ENCODE data around the gene KIF26B.

KIF26B gene

DNA sequence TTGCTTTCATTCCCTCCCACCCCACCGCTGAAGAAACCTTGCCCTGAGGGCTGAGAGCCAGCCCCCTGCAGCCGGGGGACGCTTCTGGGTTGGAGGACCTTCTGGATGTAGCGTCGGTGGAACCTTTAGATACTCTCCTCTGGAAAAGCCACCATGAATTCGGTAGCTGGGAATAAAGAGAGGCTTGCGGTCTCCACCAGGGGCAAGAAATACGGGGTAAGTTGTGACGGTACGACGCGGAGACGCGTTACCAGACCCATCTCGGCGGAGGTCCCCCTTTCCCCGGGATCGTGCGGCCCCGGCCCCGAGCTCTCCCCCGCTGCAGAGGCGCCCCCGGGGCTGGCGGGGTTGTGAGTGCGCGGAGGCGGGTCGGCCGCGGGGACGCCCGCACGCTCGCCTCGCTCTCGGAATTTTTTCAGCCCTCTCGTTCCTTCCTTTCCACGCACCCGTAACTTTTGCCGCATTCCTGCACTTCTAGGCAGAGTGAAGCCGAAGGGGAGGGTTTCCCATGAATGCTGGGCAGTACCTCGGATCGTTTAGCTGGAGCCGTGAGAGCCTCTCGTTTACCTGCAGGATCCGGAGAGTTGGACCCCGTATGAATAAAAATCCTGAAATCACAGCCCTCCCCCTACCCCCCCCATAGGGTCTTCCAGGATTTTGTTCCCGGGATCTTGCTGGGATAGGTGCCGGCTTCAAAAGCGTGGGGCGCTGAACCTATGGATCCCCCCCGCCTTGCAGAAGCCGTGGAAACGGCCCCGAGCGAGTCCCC lies 671 bp downstream of the KIF26B start:
- H3K4me3 Mint-ChIP-seq: peak overlapping the region; percentile 73
- peaks cover 6% of the 10 kb centered on the region for H3K9me3 Mint-ChIP-seq
- H3K27ac Mint-ChIP-seq: no peak overlapping the region
- ATAC-seq (no peak), DNase-seq (ENCODE audit: low spot score in 2 of 2) (peak in 1 of 2 donors; percentile 51)
- H3K4me1 Mint-ChIP-seq: peaks cover 24% of the 10 kb centered on the region
- peaks cover 9% of the 10 kb centered on the region for H3K36me3 Mint-ChIP-seq

DNA sequence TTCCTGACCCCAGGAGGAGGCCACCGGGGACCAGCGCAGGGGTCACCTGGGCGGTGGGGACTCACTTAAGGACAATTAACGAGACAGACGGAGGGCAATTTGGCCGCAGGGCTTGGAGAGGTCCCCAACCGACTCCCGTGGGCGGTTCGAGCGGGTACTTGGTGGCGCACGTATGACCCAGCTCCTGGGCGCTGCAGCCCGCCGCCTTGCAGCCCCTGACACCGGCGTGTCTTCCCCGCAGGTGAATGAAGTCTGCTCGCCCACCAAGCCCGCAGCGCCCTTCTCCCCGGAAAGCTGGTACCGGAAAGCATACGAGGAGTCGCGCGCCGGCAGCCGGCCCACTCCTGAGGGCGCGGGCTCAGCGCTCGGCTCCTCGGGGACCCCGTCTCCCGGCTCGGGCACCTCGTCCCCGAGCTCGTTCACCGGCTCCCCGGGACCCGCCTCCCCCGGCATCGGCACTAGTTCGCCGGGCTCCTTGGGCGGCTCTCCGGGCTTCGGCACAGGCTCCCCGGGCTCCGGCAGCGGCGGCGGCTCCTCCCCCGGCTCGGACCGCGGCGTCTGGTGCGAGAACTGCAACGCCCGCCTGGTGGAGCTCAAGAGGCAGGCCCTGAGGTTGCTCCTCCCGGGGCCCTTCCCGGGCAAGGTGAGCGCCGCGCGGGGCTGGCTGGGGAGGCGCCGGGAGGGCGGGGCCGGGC lies 1.4 kb downstream of the KIF26B start:
- Mint-ChIP-seq H3K4me3 (peak overlapping the region; percentile 73), H3K27ac (no peak overlapping the region), H3K36me3 (peaks cover 9% of the 10 kb centered on the region), H3K4me1 (peaks cover 24% of the 10 kb centered on the region), H3K9me3 (peaks cover 6% of the 10 kb centered on the region)
- peak; percentile 62 to 86 for DNase-seq (ENCODE audit: low spot score in 2 of 2)
- ATAC-seq: peak; percentile 90

DNA sequence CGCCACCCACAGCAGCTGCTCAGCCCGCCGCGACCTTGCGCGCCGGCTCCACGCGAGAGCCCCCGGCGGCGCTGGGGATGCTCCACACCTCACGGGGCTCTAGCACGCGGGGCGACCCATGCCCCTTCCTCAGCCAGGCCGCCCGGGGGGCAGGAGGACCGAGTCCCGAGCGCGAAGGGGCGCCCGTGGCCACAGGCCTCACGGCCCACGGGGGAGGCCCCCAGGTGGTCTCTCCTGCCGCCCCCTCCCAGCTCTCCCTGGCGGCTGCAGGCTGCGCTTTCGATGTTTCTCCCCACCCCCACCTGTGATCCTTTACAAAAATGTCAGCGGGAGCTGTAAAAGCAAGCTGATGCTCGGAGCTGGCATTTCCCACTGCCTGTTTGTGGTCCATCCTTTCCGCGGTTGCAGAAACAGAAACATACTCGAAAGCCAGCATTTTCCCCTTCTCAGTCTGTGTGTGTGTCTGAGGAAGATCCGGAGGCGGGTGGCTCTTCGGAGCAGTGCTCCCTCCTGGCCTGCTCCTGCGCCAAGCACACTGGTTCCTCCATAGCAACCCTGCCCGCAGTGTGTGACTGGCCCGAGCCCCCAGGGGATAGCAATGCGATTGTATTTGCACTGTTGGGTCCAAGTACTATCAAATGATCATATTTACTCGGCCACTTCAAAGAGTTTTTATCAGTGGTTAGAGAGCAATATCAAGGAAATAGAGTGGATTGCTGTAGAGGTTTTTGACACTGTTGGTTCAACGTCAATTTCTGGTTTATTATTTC lies 2.1 kb downstream of the KIF26B start:
- Mint-ChIP-seq H3K4me3 (peak overlapping the region; percentile 73), H3K9me3 (peaks cover 6% of the 10 kb centered on the region), H3K36me3 (peaks cover 9% of the 10 kb centered on the region), H3K27ac (no peak overlapping the region), H3K4me1 (peaks cover 24% of the 10 kb centered on the region)
- ATAC-seq (no peak), DNase-seq (ENCODE audit: low spot score in 2 of 2) (no peak)

DNA sequence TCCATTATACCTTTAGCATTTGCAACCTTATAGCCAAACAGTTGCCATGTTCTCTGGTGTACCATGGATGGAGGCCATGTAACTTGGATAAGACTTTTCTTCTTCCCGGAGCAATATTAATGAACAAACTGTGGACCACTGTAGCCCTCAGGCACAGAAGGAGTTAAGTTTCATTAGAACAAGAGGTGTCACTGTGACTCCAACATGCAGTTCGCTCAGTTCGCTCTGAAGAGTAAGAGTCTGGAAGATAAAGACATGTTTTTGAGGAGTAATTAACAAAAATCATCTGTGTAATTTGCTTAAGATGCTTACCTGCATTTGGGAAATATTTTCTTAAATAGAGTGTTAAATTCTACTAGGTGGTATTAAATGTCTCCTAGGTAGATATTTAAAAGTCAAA lies 4.1 kb downstream of the KIF26B start:
- no peaks in the 10 kb centered on the region for H3K36me3 Mint-ChIP-seq
- ATAC-seq: no peak
- DNase-seq (ENCODE audit: low spot score in 2 of 2): no peak
- peaks cover 6% of the 10 kb centered on the region for H3K9me3 Mint-ChIP-seq
- H3K4me1 Mint-ChIP-seq: peaks cover 14% of the 10 kb centered on the region
- no peak overlapping the region for H3K4me3 Mint-ChIP-seq
- H3K27ac Mint-ChIP-seq: no peak overlapping the region

DNA sequence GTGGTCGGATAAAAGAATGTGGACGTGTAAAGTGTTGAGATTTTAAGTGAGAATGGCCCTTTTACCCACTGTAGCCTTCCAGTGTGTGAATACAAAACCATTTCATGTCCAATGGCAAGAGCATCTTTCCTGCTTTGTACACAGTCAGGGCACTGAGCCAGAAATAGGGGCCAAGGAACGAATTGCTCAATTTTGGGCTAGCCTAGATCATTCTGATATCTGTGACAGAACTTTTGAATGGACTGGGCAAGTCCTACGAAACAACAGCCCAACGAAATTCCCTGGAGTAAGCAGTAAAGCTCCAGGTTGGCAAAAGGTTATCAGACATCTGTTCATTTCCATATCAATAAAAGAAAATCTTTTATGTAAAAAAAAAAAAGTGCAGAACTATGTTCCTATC lies 5.5 kb downstream of the KIF26B start:
- ATAC-seq: no peak
- DNase-seq (ENCODE audit: low spot score in 2 of 2): no peak
- H3K4me1 Mint-ChIP-seq: peaks cover 6% of the 10 kb centered on the region
- H3K4me3 Mint-ChIP-seq: no peak overlapping the region
- no peak overlapping the region for H3K27ac Mint-ChIP-seq
- peaks cover 6% of the 10 kb centered on the region for H3K9me3 Mint-ChIP-seq
- H3K36me3 Mint-ChIP-seq: no peaks in the 10 kb centered on the region

DNA sequence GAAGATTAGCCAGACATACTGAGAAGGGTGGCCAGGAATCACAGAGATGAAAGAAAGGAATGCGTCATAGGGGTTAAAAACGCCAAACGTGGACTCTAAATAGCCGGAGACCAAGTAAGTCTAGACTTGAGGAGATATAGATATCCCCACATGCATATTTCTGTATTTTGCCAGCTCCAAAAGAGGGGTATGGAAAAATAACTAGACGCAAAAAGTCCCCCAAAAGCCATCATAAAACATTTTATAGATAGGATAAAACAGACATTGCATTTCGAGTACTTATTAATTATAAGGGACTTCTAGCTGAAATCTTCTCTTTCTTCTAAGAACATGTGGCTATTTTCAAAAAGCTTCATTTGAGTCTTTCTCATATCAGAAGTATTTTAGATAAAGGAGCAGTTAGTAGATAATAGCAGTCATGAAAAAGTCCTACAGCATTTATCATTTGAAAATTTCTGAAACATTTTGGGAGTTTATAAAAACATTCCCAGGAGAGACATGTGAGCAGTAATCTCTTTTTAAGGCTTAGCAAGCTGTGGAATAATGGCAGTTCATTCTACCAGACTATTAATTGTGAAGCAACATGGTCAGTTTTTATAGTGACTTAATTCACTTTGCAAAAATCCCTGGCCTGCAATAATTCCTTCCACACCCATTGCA lies 6.1 kb downstream of the KIF26B start:
- ATAC-seq: no peak
- H3K4me3 Mint-ChIP-seq: no peak overlapping the region
- H3K36me3 Mint-ChIP-seq: no peaks in the 10 kb centered on the region
- H3K9me3 Mint-ChIP-seq: peaks cover 6% of the 10 kb centered on the region
- peaks cover 5% of the 10 kb centered on the region for H3K4me1 Mint-ChIP-seq
- no peak for DNase-seq (ENCODE audit: low spot score in 2 of 2)
- no peak overlapping the region for H3K27ac Mint-ChIP-seq

DNA sequence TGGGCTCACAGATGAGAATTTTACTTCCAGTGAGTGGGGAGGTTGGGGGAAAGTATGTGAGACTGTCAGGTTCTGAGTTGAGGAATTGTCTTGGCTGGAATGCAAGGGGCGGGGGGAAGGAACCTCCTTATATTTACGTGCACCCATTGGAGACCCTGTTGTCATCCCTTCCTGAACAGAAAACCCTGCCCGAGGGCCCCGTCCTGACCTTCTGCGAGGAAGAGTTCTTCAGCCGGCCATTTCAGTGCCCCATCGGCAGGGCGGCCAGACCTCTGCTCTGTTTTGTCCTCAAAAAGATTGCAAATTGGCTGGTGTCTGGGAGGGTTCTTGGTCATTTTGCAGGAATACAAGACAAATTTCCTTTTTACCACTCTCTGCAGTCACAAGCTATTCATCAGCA lies 7.1 kb downstream of the KIF26B start:
- H3K4me1 Mint-ChIP-seq: peaks cover 4% of the 10 kb centered on the region
- peaks cover 6% of the 10 kb centered on the region for H3K9me3 Mint-ChIP-seq
- ATAC-seq (no peak), DNase-seq (ENCODE audit: low spot score in 2 of 2) (no peak)
- no peak overlapping the region for H3K4me3 Mint-ChIP-seq
- no peaks in the 10 kb centered on the region for H3K36me3 Mint-ChIP-seq
- H3K27ac Mint-ChIP-seq: no peak overlapping the region

DNA sequence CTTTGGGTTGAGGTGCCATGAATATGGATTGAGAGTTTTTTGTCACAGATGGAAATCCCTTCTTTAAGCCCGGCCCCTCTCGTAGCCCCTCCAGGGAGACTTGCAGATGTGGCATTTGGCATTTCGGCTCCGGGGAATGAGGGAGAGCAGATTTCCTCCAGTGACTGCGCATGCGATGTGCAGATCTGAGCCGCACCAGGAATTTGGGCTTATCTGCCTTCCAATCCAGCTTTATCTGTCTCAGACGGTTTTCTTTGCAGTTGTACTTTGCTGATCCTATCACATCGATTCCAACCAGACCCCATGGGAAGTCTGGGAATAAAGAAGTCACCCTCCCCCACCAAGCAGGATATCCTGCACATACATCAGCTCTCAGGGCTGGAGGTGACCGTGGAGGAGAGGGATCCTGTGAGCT lies 11.7 kb downstream of the KIF26B start:
- Mint-ChIP-seq H3K36me3 (no peaks in the 10 kb centered on the region), H3K4me3 (no peak overlapping the region), H3K27ac (no peak overlapping the region), H3K9me3 (no peaks in the 10 kb centered on the region), H3K4me1 (no peaks in the 10 kb centered on the region)
- no peak for ATAC-seq
- no peak for DNase-seq (ENCODE audit: low spot score in 2 of 2)

DNA sequence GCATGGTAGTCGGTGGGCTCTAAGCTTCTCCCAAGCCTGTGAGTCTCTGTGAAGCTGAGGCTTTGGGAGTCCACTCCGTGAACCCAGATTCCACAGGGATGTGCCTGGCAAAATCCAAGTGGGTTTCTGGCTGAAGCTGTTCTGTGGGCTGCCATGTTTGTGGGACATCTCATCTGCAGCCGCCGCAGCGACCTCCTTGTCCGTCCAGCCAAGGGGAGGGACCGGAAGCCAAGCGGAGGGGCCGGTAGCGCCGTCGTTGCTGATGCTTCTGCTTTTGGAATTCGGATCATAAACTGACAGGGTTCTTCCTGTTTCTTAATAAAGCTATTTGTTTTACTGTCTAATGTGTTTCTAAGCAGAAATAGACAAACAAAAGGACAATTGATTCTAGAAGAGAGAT lies 13.3 kb downstream of the KIF26B start:
- DNase-seq (ENCODE audit: low spot score in 2 of 2): no peak
- Mint-ChIP-seq H3K36me3 (no peaks in the 10 kb centered on the region), H3K27ac (no peak overlapping the region), H3K4me1 (no peaks in the 10 kb centered on the region), H3K4me3 (no peak overlapping the region), H3K9me3 (no peaks in the 10 kb centered on the region)
- no peak for ATAC-seq

DNA sequence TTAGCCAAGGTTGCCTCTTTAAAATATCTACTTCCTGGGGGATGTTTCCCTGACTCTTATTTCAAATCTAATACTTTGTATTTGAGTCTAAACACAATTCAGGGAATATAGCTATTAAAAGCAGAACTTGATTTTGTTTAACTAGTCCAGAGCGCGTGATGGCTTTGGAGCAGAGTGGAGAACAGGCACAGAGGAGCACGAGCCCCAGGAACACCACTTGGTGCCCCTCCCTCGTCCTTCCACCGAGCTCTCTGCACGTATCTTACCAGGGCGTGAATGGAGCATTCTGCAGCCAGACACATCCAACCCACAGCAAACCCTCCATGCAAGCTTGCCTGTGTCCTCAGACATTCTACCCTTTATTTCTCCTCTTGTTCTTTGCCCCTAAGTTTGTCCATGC lies 14.1 kb downstream of the KIF26B start:
- DNase-seq (ENCODE audit: low spot score in 2 of 2): no peak
- H3K9me3 Mint-ChIP-seq: no peaks in the 10 kb centered on the region
- no peaks in the 10 kb centered on the region for H3K4me1 Mint-ChIP-seq
- H3K27ac Mint-ChIP-seq: no peak overlapping the region
- H3K4me3 Mint-ChIP-seq: no peak overlapping the region
- ATAC-seq: no peak
- H3K36me3 Mint-ChIP-seq: no peaks in the 10 kb centered on the region

DNA sequence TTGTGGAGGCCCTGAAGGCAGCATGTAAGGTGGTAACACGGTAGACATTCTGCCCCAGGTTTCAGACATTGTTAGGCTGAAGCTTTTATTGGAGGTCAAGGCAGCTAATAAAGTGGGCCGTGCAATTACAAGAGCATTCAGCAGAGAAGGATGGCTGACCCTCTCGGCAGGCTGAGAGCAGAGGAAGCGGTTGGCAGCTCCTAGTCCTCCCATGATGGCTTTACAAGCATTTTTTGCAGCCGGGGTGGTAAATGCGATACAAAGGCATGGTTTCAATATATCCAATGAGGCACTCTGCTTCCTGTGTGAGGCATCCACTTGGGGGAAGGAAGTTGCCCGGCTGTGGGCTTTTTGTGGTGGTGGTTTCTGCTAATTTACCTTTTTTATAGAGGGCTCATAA lies 14.6 kb downstream of the KIF26B start:
- no peak for DNase-seq (ENCODE audit: low spot score in 2 of 2)
- no peaks in the 10 kb centered on the region for H3K36me3 Mint-ChIP-seq
- H3K9me3 Mint-ChIP-seq: no peaks in the 10 kb centered on the region
- H3K27ac Mint-ChIP-seq: no peak overlapping the region
- ATAC-seq: no peak
- no peak overlapping the region for H3K4me3 Mint-ChIP-seq
- H3K4me1 Mint-ChIP-seq: no peaks in the 10 kb centered on the region

DNA sequence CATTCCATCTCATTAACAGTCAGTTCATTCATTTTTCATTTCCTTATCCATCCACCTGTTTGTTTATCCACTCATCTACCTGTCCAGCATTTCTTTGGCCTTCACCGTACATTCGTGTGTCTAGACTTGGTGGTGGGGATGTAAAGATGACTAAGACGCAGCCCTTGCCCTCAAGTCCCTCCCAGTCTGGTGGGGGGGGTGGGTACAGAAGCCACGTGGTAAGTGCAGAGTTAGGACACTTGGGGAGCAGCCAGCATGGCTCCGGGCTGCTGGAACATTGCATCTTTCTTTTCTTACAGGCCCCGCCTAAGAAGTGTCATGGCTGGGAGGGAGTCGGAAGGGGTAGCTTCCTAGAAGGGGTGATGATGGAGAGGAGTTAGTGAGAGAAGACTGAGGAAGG lies 17.2 kb downstream of the KIF26B start:
- no peak overlapping the region for H3K4me3 Mint-ChIP-seq
- H3K36me3 Mint-ChIP-seq: no peaks in the 10 kb centered on the region
- DNase-seq (ENCODE audit: low spot score in 2 of 2): no peak
- ATAC-seq: no peak
- H3K9me3 Mint-ChIP-seq: no peaks in the 10 kb centered on the region
- no peak overlapping the region for H3K27ac Mint-ChIP-seq
- H3K4me1 Mint-ChIP-seq: no peaks in the 10 kb centered on the region

DNA sequence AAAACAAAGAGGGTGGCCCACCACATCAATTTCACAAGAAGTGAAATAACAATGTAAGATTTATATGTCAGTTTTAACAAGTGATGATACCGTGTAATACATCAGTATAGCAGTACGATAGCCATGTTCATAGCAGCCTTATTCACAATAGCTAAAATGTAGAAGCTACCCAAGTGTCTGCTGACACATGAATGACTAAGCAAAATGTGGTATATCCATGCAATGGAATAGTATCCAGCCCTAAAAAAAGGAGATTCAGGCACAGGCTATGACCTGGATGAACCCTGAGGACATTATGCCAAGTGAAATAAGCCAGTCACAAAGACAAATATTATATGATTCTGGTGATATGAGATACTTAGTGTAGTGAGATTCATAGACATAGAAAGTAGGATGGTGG lies 18.0 kb downstream of the KIF26B start:
- no peak for ATAC-seq
- Mint-ChIP-seq H3K4me1 (no peaks in the 10 kb centered on the region), H3K27ac (no peak overlapping the region), H3K9me3 (no peaks in the 10 kb centered on the region), H3K36me3 (no peaks in the 10 kb centered on the region), H3K4me3 (no peak overlapping the region)
- no peak for DNase-seq (ENCODE audit: low spot score in 2 of 2)

DNA sequence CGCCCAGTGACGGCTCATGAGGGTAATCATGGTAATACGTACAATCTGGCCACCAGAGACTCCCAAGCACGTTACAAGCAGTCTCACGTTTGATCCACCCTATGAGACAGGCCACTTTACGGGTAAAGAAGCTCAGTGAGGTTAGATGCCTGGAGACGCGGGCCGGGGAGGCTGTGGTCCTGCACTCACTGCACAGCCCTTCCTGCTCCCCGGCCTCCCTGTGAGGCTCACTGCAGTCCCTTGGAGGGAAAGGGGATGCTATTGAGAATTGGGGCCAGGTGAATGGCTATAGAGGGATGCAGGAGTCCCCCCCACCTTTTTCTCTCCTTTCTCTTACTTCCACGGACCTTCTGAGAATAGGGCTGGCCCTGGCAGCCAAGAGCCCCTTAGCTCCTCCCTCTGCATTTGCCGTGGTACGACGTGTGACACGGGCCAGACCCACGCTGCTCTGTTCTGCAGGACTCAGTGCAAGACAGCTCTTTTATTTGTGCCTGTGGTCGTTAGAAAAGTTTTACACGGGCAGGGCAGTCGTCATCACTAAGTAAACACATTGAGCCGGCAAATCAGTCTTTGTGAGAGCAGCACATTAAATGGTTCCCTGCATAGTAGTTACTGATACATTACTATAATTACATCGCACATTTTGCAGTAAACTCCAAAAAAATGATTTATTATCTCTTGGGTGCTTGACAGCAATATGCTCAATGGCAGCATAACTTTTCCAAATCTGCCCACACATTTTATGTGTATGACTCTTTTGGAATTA lies 18.8 kb downstream of the KIF26B start:
- Mint-ChIP-seq H3K4me1 (no peaks in the 10 kb centered on the region), H3K4me3 (no peak overlapping the region), H3K9me3 (no peaks in the 10 kb centered on the region), H3K36me3 (no peaks in the 10 kb centered on the region), H3K27ac (no peak overlapping the region)
- no peak for DNase-seq (ENCODE audit: low spot score in 2 of 2)
- no peak for ATAC-seq
